ENCODE data around the gene TBX15.

DNA sequence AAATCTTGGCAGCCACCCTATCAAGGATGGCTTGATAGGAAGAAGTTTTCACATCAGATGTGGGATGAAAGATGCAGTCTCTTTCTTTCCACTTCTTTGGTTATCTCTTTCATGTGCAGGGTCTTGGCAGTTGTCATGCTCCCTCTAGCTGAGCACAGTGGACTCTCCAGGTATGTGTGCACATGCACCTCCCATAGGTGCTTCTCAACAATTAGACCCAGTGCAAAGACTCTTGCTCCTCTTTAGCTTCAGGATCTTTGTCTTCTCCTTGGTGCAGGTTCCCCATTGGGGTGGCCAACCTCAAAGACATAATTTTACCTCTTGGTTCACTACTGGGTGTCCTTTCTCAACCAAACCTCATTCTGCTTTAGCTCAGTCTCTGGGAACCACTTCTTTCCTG lies 80.7 kb downstream of the TBX15 start:
- TF ChIP-seq, protein P1, sequence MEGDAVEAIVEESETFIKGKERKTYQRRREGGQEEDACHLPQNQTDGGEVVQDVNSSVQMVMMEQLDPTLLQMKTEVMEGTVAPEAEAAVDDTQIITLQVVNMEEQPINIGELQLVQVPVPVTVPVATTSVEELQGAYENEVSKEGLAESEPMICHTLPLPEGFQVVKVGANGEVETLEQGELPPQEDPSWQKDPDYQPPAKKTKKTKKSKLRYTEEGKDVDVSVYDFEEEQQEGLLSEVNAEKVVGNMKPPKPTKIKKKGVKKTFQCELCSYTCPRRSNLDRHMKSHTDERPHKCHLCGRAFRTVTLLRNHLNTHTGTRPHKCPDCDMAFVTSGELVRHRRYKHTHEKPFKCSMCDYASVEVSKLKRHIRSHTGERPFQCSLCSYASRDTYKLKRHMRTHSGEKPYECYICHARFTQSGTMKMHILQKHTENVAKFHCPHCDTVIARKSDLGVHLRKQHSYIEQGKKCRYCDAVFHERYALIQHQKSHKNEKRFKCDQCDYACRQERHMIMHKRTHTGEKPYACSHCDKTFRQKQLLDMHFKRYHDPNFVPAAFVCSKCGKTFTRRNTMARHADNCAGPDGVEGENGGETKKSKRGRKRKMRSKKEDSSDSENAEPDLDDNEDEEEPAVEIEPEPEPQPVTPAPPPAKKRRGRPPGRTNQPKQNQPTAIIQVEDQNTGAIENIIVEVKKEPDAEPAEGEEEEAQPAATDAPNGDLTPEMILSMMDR (IDR thresholded peaks at IDR 0.05; ENCODE audit: borderline replicate concordance, extremely low read depth, low read length, poor library complexity, severe bottlenecking) = no peak
- TF ChIP-seq EZH2 (IDR thresholded peaks at IDR 0.05; ENCODE audit: borderline replicate concordance, low read depth, low read length, severe bottlenecking) = no peak

Data from DND-41 (cell line).